ENCODE measurements around the gene PMCH. TPM values are rescaled to one million over a fixed set of nuclear protein-coding genes. Genes with fewer than 3 reads are reported as not detected.
A peak's percentile ranks its signal among the peaks of the same experiment; 100 is the strongest.
"Not testable (repeated sequence)": the region's sequence is repeated elsewhere in the genome, so short reads cannot be mapped to it uniquely, and the experiment has no call there.

The PMCH gene
- total RNA-seq, 1 donor from 2014 or later: not detected

- intact Hi-C loops (cut with DNase I): loop anchor here (10.0 kb wide), 1 partner anchor 315 kb away; the partner anchor contains the start of gene IGF1
- Histone ChIP-seq H3K9me3 (no peaks in the 10 kb centered on the region), H3K36me3 (no peaks in the 10 kb centered on the region), H3K27ac (no peak overlapping the region), H3K27me3 (no peaks in the 10 kb centered on the region), H3K4me1 (peaks cover 0 to 3% of the 10 kb centered on the region in 2 donors), H3K4me3 (no peak overlapping the region)
- no peak for DNase-seq (ENCODE audit: low spot score in 2 of 2)
- TF ChIP-seq CTCF (IDR thresholded peaks at IDR 0.05): peak in 2 of 3 experiments; percentile 15 to 36
Observed at GRCh38 chr12:102169922-102170621, 27.6 kb downstream of the PMCH start.

GRCh38 chr12:102167821-102168604, 29.6 kb downstream of the PMCH start:
- peaks cover 0 to 3% of the 10 kb centered on the region in 2 donors for H3K4me1 ChIP-seq
- no peaks in the 10 kb centered on the region for H3K36me3 ChIP-seq
- no peak for DNase-seq (ENCODE audit: low spot score in 2 of 2)
- no peak overlapping the region for H3K27ac ChIP-seq
- H3K4me3 ChIP-seq: no peak overlapping the region
- no peaks in the 10 kb centered on the region for H3K27me3 ChIP-seq
- intact Hi-C loops (cut with DNase I): no loop called here
- TF ChIP-seq CTCF (IDR thresholded peaks at IDR 0.05): no peak
- no peaks in the 10 kb centered on the region for H3K9me3 ChIP-seq

- no peak overlapping the region for H3K27ac ChIP-seq
- no peak overlapping the region for H3K4me3 ChIP-seq
- H3K9me3 ChIP-seq: no peaks in the 10 kb centered on the region
- no peaks in the 10 kb centered on the region for H3K4me1 ChIP-seq
- DNase-seq (ENCODE audit: low spot score in 2 of 2): no peak
- no peaks in the 10 kb centered on the region for H3K27me3 ChIP-seq
- H3K36me3 ChIP-seq: no peaks in the 10 kb centered on the region
- intact Hi-C loops (cut with DNase I): no loop called here
- no peak for TF ChIP-seq CTCF (IDR thresholded peaks at IDR 0.05)
Observed at GRCh38 chr12:102163383-102163782, 34.2 kb downstream of the PMCH start.

GRCh38 chr12:102155206-102155605, 42.4 kb downstream of the PMCH start:
- H3K36me3 ChIP-seq; H3K4me1 ChIP-seq; H3K27ac ChIP-seq; H3K27me3 ChIP-seq; DNase-seq (ENCODE audit: low spot score in 2 of 2); intact Hi-C loops (cut with DNase I); H3K9me3 ChIP-seq; H3K4me3 ChIP-seq: not testable (repeated sequence)

GRCh38 chr12:102147062-102147587, 50.5 kb downstream of the PMCH start:
- H3K9me3 ChIP-seq; intact Hi-C loops (cut with DNase I); H3K36me3 ChIP-seq; DNase-seq (ENCODE audit: low spot score in 2 of 2); H3K4me1 ChIP-seq; H3K27me3 ChIP-seq; H3K27ac ChIP-seq; H3K4me3 ChIP-seq: not testable (repeated sequence)

Other genes starting within 250 kb of the PMCH start
- 36.4 TPM for gene WASHC3, start 135.8 kb downstream of the PMCH start, total RNA-seq
- gene NUP37, start 77.7 kb downstream of the PMCH start, total RNA-seq: 66.9 TPM
- gene PARPBP, start 77.7 kb downstream of the PMCH start, total RNA-seq: 0.64 TPM

Data from ascending aorta (tissue), 2 donors.